22Rv1 (cell line): ENCODE data around the gene ZSWIM2.

Experiments used
- ZFX ChIP-seq: fragments of 450-650 bp; IDR thresholded peaks from 2 replicates; pipeline ENCODE4 v1.6.1; 2017; ENCODE audit warnings: antibody characterized with exemption, borderline replicate concordance
- TF ChIP-seq, protein P1 (sequence below): fragments of 450-650 bp; IDR thresholded peaks from 2 replicates; pipeline ENCODE4 v1.5.1; 2017; ENCODE audit warnings: mild to moderate bottlenecking

GRCh38 chr2:186892821-186893220 lies 43.9 kb upstream of the ZSWIM2 start:
- TF ChIP-seq, protein P1, sequence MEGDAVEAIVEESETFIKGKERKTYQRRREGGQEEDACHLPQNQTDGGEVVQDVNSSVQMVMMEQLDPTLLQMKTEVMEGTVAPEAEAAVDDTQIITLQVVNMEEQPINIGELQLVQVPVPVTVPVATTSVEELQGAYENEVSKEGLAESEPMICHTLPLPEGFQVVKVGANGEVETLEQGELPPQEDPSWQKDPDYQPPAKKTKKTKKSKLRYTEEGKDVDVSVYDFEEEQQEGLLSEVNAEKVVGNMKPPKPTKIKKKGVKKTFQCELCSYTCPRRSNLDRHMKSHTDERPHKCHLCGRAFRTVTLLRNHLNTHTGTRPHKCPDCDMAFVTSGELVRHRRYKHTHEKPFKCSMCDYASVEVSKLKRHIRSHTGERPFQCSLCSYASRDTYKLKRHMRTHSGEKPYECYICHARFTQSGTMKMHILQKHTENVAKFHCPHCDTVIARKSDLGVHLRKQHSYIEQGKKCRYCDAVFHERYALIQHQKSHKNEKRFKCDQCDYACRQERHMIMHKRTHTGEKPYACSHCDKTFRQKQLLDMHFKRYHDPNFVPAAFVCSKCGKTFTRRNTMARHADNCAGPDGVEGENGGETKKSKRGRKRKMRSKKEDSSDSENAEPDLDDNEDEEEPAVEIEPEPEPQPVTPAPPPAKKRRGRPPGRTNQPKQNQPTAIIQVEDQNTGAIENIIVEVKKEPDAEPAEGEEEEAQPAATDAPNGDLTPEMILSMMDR, result no peak
- no peak for TF ChIP-seq ZFX
